NCI-H510A (cell line): Measurements from ENCODE around the gene TMEM11.

Experiments
- DNase-seq: peaks from one replicate; lab custom pipeline; 2025; lab: John Stamatoyannopoulos, UW

The TMEM11 gene

DNA sequence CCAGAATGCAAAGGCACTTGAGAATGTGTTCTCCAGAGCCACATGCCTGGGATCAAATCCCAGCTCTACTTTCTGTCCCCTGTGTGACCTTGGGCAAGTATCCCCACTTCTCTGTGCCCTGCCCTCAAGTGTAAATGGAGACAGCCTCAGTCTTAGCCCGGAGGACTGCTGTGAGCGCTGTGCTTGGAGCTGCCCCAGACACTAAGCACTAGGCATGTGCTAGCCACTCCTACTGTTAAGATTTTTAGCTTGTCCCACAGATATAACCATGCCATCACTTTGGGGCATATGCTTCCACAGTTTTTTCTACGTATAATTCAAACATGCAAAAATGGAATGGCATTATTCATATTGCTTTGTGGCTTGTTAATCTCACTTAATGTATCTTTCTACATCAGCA is 29.4 kb downstream of the TMEM11 start:
- no peak for DNase-seq

DNA sequence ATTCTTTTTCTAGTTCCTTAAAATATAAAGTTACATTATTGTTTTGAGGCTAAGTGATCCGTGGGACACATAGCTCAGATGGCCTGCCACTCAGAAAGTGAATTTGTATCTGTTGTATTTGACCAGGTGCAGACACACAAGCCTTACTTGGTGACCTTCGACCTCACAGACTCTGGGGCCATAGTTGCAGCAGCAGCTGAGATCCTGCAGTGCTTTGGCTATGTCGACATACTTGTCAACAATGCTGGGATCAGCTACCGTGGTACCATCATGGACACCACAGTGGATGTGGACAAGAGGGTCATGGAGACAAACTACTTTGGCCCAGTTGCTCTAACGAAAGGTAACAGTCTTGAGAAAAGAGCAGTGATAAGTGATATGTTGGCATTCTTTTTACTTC is 30.5 kb downstream of the TMEM11 start:
- DNase-seq, result no peak

DNA sequence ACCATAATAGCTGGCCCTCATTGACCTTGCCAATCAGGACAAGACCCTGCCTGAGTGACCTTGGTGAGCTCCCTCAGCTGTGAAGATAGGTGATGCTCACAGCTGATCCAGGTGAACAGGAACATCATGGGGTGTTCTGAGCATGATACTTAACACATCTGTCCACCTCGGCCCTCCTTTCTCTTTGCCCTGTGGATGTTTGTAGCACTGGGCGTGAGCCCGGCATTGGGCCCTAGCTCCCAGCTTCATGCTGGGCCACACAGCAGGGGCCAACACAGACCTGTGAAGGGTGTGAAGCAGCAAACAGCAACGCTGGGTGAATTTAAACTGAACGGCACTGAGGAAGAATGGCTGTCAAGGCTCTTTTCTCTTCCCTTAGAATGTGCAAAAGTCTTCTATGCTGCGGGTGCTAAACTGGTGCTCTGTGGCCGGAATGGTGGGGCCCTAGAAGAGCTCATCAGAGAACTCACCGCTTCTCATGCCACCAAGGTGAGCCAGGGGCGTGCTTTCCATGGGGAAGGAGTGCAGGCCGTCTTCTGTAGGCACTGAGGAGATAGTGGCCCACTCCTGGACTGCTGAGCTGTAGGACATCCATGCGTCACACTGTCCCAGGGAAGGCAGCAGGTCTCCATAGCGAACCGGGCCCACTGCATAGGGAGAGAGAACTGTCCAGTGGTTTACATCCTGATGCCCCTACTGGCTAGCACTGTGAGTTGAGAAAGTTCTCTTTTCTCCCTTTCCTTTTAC is 35.9 kb downstream of the TMEM11 start:
- DNase-seq, result no peak

DNA sequence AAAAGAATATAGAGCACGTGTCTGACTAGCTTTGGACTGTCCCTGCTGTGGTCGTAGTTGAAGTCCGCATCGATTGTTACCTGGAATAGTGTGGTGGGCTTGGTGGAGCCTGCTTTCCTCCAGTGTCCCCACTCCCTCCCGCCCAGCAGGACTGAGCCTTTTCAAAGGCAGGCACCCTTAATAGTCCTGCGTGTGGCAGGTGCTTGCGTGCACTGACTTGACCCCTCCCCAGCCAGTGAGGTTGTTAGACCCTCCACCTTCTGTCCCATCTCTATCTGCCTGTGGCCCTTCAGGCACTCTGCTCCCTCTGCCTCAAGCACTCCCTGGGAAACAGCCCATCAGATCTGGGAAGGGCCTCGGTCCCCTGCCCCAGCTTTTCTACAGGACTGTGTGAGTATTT is 36.6 kb downstream of the TMEM11 start:
- DNase-seq, result no peak

DNA sequence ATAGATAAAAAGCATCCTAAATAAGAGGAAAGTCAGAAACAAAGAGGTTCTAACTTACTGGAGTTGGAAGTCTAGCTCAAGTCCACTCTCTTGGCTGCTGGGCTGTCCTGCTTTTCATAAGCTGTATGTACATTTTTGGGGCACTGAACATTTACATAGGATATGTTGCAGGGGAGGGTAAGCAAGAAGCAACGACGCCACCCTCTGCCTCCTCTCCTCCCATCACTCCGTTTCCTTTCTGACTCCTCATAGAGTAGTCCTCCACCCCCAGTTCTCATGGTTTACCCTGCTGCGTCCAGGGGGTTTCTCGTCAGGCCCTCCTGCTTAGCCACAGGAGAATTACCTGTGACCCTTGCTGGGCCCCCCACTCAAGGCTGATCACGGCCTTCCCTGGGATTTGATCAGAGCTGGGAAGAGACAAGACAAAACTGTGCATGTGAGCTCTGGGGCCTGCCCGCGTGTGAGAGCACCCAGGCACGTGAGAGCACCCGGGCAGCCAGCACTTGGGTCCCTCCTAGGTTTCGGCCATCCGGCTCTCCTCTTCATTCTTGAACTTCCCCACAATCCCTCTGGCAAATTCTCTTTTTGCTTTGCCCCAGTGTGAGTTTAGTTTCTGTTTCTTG is 37.1 kb downstream of the TMEM11 start:
- DNase-seq, result no peak

DNA sequence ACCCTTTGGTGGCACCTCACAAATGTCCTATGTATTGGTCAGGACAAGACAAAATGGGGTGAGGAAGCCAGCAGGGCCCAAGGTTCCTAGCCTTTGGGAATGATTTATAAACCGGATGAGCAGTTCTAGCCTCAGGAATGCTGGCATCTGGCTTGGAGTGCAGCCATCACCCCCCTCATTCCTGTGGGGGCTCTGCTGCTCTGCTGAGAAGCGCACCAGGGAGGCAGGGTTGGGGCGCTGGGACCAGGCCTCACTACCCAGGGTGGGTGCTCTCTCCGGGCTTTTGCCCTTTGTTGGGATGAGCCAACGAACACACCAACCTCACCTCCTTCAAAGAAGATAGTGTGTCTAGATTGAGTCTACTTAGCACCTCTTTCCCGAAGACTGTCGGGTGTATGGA is 39.2 kb downstream of the TMEM11 start:
- DNase-seq, result no peak

DNA sequence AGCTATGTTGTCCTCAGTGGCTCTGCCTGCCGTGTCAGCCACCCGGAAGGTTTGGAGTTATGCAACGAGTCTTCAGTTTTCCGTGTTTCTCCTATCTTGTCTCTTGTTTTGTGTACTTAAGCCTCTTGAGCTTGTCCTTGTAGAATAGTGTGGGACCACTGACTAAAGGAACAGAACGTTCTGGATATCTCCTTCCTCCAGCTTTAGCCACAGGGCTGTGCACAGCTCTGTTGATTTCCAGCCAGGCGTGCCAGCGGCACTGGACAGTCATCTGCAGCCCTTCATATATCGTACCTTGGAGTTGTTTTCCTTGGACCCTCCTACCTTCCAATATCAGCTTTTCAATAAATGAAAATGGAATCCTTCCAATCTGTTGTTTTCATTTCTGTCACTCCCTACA is 39.8 kb downstream of the TMEM11 start:
- DNase-seq, result no peak

DNA sequence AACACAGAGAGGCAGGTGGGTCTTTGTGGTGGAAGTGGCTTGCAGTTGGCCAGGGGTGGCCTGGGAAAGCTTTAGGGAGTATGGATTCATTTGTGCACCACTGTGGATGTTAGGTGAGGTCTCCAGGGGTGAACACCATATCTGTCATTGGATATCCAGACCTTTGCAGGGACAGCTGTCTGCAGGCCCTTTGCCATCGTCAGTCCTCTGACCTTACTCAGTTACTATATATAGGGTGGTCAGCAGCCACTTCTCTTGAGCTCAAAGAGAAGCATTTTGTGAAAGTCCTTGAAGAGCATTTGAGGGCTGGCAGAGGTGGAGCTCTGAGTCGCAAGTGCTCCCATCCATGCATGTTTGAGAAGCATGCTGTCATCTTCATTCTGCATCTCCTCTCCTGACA is 40.4 kb downstream of the TMEM11 start:
- DNase-seq, result no peak

DNA sequence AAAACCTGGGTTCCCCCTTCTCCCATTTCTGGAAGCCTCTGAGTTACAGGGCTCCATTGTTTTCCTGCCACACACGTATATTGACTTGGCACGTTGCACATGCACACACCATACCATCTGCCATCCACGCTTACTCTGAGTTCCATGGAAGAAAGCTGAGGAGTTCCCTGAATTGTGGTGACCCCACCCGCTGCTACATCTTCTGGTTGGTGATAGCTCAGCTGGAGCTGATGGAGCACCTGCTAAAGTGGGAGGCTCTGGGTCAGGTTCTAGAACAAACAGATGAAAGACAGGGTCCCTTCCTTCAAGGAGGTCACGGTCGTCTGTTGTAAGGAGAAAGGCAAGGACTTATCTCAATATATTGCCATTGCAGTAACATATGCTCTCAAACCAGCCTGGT is 41.1 kb downstream of the TMEM11 start:
- no peak for DNase-seq

DNA sequence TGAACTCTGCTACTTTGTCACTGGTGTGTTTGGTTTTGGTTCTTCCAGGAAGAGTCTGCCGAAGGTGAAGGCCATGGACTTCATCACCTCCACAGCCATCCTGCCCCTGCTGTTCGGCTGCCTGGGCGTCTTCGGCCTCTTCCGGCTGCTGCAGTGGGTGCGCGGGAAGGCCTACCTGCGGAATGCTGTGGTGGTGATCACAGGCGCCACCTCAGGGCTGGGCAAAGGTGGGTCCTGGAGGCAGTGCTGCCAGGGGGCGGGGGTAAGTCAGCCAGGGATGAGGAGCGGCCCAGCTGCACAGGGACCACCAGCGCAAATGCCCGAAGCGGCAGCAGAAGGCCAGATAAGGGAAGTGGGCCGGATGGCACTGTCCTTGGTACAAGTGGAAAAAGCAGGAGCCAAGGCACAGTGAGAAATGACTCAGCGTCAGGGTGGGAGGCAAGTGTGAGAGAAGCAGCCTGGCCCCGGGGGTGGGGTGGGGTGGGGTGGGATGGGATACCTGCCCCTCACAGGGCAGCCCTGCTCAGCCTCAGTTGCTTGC is 41.9 kb downstream of the TMEM11 start:
- DNase-seq, result no peak

DNA sequence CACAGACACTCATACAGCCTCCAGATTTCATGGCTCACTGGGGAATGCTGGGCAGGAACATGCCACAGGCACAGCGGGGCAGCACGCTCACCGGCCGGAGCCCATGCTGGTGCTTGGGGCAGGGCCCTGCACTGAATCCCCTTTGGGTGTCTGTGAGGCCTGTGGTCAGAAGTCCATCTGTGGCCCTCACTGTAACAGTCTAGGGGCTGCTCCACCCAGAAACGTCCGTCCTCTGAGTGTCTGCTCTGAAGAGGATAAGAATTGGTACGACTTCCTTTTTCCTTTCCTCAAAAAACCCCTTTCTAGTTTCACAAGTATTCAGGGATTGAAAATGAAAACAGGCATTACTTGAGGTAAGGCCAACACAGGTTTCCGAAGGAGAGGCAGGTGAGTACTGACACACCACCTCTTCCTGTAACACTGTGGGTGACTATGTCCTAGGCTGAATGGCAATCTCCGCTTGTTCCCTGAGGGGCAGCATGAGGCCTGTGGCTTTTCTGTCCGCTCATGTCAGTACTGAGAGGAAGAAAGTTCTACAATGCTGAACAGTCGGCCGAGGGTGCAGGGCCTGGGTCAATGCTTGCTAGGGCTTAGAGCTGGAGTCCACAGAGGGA is 42.5 kb downstream of the TMEM11 start:
- DNase-seq, result no peak

DNA sequence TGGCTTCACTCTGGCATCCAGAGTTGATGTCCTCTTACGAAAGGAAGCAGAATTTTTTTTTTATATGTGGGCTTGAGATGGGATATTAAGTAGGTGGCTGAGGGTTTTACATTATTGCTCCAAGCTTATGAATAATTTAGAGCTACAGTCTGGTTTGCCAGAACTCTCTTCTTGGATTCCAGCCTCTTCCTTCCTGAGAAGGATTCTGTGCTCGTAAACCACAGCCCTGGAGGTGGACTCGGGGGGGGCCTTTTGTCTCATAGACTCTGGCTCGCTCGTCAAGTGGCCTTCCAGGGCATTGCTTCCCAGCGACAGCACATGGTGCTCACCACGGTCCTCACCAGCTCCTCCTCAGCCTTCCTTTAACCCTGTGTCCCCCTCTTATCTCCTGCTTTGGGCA is 43.2 kb downstream of the TMEM11 start:
- DNase-seq, result no peak

DNA sequence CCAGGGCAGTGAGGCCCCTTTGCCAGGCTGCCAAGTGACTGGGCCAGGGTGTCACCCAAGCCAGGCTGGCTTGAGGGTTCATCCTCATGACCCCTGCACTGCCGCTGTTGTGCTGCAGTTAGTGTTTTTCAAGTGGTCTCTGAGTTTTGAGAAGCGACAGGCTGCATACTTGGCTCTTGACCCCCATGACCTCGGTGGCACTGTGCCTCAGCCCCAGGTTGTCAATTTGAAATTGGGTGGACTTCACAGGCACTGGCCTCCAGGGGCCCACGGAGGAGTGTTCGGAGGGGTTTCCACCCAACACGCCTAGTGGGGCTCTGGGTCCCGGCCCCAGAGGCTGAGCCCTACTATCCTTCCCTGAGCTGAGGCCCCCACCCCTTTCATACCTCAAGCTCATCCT is 44.5 kb downstream of the TMEM11 start:
- no peak for DNase-seq

DNA sequence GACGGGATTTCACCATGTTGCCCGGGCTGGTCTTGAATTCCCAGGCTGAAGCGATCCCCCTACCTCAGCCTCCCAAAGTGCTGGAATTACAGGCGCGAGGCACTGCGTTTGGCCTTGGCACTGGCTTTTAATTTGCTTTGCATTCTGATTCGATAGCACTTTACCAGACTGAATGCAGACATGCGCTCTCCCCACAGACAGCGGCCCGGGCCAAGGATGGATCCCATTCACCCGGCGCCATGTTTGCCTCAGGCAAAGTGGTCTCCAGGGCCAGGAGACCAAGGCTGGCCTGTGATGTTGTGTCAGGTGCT is 45.5 kb downstream of the TMEM11 start:
- no peak for DNase-seq

DNA sequence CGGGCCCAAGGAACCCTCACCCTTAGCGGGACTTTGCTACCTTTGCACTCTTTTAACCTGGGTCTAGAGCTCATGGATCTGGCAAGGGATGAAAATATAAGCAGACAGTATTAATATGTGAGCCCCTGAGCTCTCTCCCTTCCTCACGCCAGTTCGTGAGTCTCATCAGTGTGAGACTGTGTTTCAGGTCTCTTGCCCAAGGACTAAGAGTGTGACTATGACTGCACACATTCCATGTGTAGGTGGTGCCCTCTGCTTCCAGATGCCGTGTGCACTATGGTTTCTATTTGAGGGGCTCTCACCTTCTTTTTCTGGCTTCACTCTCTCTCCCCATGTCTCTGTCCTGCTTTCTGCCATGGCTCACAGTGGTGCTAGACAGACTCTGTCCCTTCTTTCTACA is 46.7 kb downstream of the TMEM11 start:
- DNase-seq, result no peak

DNA sequence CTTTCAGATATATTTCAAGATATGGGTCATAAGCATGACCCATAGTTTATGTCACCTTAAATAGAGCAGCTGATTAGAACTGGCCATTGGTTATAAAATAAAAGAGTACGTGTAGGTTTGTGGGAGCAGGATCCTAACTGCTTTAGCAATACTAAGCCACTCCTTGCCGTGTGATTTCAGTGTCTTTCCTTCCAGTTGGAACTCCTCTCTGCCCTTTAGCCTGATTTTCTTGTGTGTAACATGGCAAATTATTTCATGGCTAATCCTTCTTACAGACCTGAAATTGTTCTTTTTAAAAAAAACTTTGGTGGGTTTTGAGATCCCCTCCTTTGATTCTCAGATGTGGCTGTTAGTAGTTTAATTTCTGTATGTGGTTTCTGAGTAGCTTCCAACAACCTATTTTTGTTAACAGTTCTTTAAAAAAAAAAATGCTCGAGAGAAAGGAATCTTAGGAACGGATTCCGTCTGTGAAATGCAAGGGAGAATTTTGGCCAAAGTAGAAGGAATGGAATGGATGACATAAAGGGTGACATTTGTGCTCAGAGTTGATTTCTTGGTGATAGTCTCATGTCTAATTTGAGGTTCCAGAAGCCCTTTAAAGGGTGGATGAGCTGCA is 47.3 kb downstream of the TMEM11 start:
- no peak for DNase-seq

DNA sequence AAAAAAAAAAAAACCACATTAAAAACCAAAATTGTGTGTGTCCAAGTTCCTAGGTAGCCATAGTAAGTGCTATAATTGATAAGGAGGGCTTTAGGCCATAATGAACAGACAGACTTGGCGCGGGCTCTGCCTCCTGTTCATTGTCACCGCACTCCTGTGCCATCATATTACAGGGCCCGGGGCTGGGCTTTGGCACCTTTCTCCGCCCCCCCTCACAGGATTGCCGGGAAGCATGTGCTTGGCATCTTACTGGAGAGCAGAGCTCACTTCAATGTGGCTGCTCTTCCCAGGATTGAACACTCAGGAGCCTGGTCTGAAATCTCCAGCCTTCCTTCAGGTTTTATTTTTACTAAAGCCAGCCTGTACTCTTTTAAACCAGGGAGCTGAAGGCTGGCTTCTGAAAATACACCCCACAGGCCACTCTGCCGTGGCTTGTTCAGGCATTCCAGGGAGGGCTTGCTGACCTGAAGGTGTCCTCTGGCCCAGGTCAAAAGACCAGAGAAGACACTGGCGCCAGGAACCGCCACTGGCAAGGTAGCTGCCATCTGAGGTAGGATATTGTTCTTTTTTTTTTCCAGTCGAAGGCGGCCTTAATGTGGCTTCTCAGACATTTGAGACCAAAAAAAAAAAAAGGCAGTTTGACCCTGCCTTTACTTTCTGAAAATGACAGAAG is 47.9 kb downstream of the TMEM11 start:
- DNase-seq, result no peak

DNA sequence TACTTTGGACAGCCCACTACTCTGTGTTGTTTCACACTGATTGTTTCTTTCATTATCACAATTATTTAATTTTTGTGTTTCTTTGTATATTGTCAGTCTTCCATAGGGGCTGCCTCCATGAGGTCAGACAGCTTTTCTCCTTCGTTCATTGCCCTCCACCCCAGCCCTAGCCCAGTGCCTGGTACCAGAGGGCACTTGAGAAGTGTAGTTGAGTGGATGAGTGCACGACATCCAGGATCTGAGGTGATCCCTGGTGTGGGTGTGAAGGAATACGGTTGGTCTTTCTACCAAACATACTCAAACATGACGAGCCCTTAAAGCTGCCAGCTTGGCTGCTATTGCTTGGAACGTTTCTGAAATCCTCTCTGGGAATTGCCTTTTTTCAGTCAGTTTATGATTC is 49.3 kb downstream of the TMEM11 start:
- DNase-seq, result no peak

DNA sequence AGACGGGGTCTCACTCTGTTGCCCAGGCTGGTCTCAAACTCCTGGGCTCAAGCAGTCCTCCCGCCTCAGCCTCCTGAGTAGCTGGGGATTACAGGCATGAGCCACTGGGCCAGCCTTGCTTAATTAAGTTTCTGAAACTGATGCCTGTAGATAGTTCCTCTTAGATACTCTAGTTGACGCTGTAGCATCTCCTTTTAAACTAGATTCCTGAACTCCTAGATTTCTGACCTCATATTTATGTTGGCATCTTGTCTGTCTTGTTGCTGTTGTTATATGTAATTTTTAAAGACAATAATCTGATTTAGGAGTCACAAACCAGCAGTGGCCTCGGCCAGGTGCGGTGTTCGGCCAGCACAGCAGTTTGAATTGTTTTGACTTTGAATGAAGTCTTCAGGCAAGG is 49.7 kb downstream of the TMEM11 start:
- no peak for DNase-seq

DNA sequence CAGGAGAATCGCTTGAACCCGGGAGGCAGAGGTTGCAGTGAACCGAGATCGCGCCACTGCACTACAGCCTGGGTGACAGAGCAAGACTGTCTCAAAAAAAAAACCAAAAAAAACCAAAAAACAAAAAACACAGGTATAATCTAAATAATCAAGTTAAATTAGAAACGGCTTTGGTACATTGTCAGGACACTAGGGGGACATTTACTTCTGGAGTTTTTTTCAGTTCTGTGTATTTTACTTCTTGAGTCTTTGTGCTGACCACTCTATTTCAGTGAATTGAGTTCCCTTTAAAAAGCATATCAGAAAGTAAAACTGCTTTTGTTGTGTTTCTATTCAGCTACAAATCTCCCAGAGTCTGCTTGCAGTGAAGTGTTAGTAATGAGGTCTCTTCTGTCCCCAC is 50.9 kb downstream of the TMEM11 start:
- DNase-seq, result no peak

DNA sequence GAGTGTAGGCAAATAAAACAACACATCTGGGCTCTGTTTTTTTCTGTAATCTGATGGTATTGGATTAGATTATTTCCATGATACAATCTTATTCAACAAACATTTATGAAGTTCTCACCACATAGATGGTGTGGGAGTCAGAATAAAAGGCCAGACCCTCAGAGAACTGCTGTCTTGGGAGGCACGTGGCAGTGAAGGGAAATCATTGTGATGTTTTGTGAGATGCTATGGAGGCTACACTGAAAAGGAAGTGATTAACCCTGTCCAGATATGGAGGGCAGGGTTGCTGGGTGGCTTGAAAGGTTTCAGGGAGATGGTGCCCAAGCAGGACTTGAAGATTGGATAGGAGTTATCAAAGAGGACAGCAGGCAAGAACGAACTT is 51.6 kb downstream of the TMEM11 start:
- no peak for DNase-seq

DNA sequence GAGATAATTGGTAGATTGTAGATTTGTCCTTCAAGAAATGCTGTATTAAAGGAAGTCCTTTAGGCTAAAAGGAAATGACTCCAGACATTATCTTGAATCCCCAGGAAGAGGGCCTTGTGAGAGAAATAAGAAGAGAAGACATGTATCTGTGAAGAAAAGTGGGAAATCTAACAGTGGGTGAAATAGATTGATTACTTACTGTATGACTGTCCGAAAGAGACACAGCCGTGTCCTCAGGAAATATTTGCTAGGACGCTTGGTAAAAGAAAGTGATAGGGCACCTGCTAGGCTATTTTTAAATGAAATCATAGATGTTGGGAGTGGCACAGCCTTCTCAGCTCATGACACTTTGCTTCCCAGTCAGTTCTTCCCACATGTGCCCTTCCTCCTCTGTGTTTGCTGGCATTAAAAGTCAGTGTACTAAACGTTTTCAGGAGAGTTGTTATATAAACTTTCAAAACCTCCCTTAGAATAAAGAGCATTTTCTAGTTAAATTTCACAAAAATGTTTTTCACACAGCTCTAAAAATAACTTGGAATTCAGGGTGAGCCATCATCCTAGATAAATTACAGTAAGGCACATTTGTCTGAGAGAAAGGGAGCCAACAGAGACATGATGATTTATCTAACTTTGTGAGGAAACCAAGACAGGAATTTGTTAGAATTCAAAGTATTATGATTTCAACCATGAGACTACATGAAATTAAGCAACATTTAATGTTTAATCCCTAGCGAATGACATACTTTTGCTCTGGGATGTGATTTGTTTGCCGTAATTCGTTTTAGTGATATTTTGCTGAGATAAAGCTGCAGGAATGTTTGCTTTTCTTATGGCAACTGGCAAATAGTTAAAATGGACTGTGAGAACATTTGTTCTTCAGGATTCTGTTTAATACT is 52.2 kb downstream of the TMEM11 start:
- DNase-seq, result no peak
